ENCODE data around the gene USP54. TPM values are rescaled to one million over a fixed set of nuclear protein-coding genes. Genes with fewer than 3 reads are reported as not detected.

The USP54 gene
- total RNA-seq, 1 experiment from 2014 or later = 35.9 TPM

- POLR2A ChIA-PET (ENCODE audit: low non-redundant PET) = no interaction called here
- TF ChIP-seq CTCF (conservative IDR thresholded peaks at IDR 0.05; ENCODE audit: low read depth, low read length) (no peak), EZH2 (IDR thresholded peaks at IDR 0.05; ENCODE audit: borderline replicate concordance, low read depth, low read length, poor library complexity, severe bottlenecking) (no peak)
- Histone ChIP-seq H3K4me3 (ENCODE audit: low read depth, low read length, poor library complexity, severe bottlenecking) (no peak overlapping the region), H3K4me1 (ENCODE audit: insufficient read depth, low read length, poor library complexity, severe bottlenecking) (no peaks in the 10 kb centered on the region), H3K27me3 (replicated peaks; ENCODE audit: insufficient read depth, low read depth, low read length, poor library complexity) (no peaks in the 10 kb centered on the region), H3K9me3 (ENCODE audit: low read depth, low read length, poor library complexity, severe bottlenecking) (no peaks in the 10 kb centered on the region), H3K36me3 (ENCODE audit: insufficient read depth, low read length, poor library complexity, severe bottlenecking) (no peaks in the 10 kb centered on the region), H3K27ac (ENCODE audit: low read depth, low read length, poor library complexity, severe bottlenecking) (no peak overlapping the region)
- CTCF ChIA-PET = no interaction called here
- intact Hi-C loops (cut with micrococcal nuclease; ENCODE audit: unreplicated experiment) = no loop called here
- DNase-seq (ENCODE audit: low spot score) = no peak
- no TSS peak for BruUV-seq (replicated peaks)
Measured at GRCh38 chr10:73609116-73609515, 18.0 kb upstream of the USP54 start.

GRCh38 chr10:73601486-73601921, 10.4 kb upstream of the USP54 start:
- Histone ChIP-seq H3K4me3 (ENCODE audit: low read depth, low read length, poor library complexity, severe bottlenecking) (no peak overlapping the region), H3K27me3 (replicated peaks; ENCODE audit: insufficient read depth, low read depth, low read length, poor library complexity) (no peaks in the 10 kb centered on the region), H3K36me3 (ENCODE audit: insufficient read depth, low read length, poor library complexity, severe bottlenecking) (no peaks in the 10 kb centered on the region), H3K9me3 (ENCODE audit: low read depth, low read length, poor library complexity, severe bottlenecking) (no peaks in the 10 kb centered on the region), H3K4me1 (ENCODE audit: insufficient read depth, low read length, poor library complexity, severe bottlenecking) (no peaks in the 10 kb centered on the region), H3K27ac (ENCODE audit: low read depth, low read length, poor library complexity, severe bottlenecking) (no peak overlapping the region)
- TF ChIP-seq CTCF (conservative IDR thresholded peaks at IDR 0.05; ENCODE audit: low read depth, low read length) (no peak), EZH2 (IDR thresholded peaks at IDR 0.05; ENCODE audit: borderline replicate concordance, low read depth, low read length, poor library complexity, severe bottlenecking) (no peak)
- no peak for DNase-seq (ENCODE audit: low spot score)
- CTCF ChIA-PET = interaction anchor here (0.6 kb wide), 1 partner anchor 279 kb away, joined by 3 read pairs; no protein-coding TSS in a partner anchor
- intact Hi-C loops (cut with micrococcal nuclease; ENCODE audit: unreplicated experiment) = no loop called here
- POLR2A ChIA-PET (ENCODE audit: low non-redundant PET) = no interaction called here
- no TSS peak for BruUV-seq (replicated peaks)

GRCh38 chr10:73597346-73597745, 6.2 kb upstream of the USP54 start:
- H3K27ac ChIP-seq (ENCODE audit: low read depth, low read length, poor library complexity, severe bottlenecking) = no peak overlapping the region

More at GRCh38 chr10:73597346-73597745, 6.2 kb upstream of the USP54 start:
- Histone ChIP-seq H3K36me3 (ENCODE audit: insufficient read depth, low read length, poor library complexity, severe bottlenecking) (no peaks in the 10 kb centered on the region), H3K4me3 (ENCODE audit: low read depth, low read length, poor library complexity, severe bottlenecking) (no peak overlapping the region), H3K4me1 (ENCODE audit: insufficient read depth, low read length, poor library complexity, severe bottlenecking) (no peaks in the 10 kb centered on the region), H3K9me3 (ENCODE audit: low read depth, low read length, poor library complexity, severe bottlenecking) (no peaks in the 10 kb centered on the region), H3K27me3 (replicated peaks; ENCODE audit: insufficient read depth, low read depth, low read length, poor library complexity) (no peaks in the 10 kb centered on the region)
- no peak for TF ChIP-seq EZH2 (IDR thresholded peaks at IDR 0.05; ENCODE audit: borderline replicate concordance, low read depth, low read length, poor library complexity, severe bottlenecking)
- no peak for TF ChIP-seq CTCF (conservative IDR thresholded peaks at IDR 0.05; ENCODE audit: low read depth, low read length)
- ChIA-PET CTCF (no interaction called here), POLR2A (ENCODE audit: low non-redundant PET) (no interaction called here)
- intact Hi-C loops (cut with micrococcal nuclease; ENCODE audit: unreplicated experiment) = no loop called here
- BruUV-seq (replicated peaks) = no TSS peak
- no peak for DNase-seq (ENCODE audit: low spot score)

Data from A673 (cell line).